HepG2 (cell line): ENCODE measurements around the gene MTX1. TPM values are rescaled to one million over a fixed set of nuclear protein-coding genes. Genes with fewer than 3 reads are reported as not detected.
A peak's percentile ranks its signal among the peaks of the same experiment; 100 is the strongest.

Experiments used
- ATAC-seq: fragments of 200-7000 bp; cut with Tn5 transposase; 3 replicates; pipeline ENCODE4 v1.9.1; 2020; ENCODE audit warnings: mild to moderate bottlenecking, moderate library complexity
- BruUV-seq: library from RNA; stranded (reverse); fragments of 400-500 nt; replicated peaks from 2 replicates; lab custom pipeline; 2021; lab: Mats Ljungman, UMichigan
- CTCF ChIA-PET: fragments of 300-600 bp; formaldehyde crosslinking; extraction: SDS; loops from one replicate; lab custom pipeline; 2021; ENCODE audit warnings: low total read pairs, inconsistent platforms, low intra/inter-chr PET ratio; lab: Yijun Ruan, JAX
- POLR2A ChIA-PET: fragments of 350-600 bp; sonication (Branson Sonifier 250); formaldehyde crosslinking; loops from one replicate; lab custom pipeline; 2020; ENCODE audit warnings: antibody characterized with exemption, inconsistent platforms; lab: Yijun Ruan, JAX
- DNase-seq: peaks from one replicate; pipeline ENCODE4 v3.0.0-alpha.2; 2015; ENCODE audit warnings: low spot score
- FAIRE-seq: peaks from 3 replicates; lab custom pipeline; 2011; peaks lifted over from hg19 to GRCh38; lab: Jason Lieb, UNC
- H2AFZ ChIP-seq: one replicate; pipeline ENCODE4 v1.6.1; 2011; ENCODE audit warnings: low read length, inconsistent platforms
- H3K27ac ChIP-seq: fragments of 300-600 bp; 3 replicates; pipeline ENCODE4 v1.8.0; 2011; ENCODE audit warnings: mixed run types, mild to moderate bottlenecking, mixed read lengths, low read length, inconsistent platforms; ENCODE audit not compliant: insufficient read depth; ENCODE audit errors: extremely low read length
- H3K27me3 ChIP-seq, 2 experiments: fragments of 200-600 bp in 1 of 2; 2 replicates in 1 of 2; 3 replicates in 1 of 2; pipeline versions ENCODE4 v1.6.0 to v1.8.0; 2011; ENCODE audit warnings: low read length in 2 of 2, mild to moderate bottlenecking in 2 of 2, moderate library complexity in 2 of 2, inconsistent platforms in 1 of 2; ENCODE audit not compliant: insufficient read depth in 2 of 2, control insufficient read depth in 1 of 2
- H3K36me3 ChIP-seq, 2 experiments: fragments of 200-600 bp in 1 of 2; replicated peaks in 1 of 2; 2 replicates in 1 of 2; 3 replicates in 1 of 2; pipeline versions ENCODE4 v1.5.1 to v1.8.0; 2011; ENCODE audit warnings: low read length in 2 of 2, inconsistent platforms in 1 of 2; ENCODE audit not compliant: insufficient read depth in 2 of 2, control insufficient read depth in 1 of 2
- H3K4me1 ChIP-seq: 2 replicates; pipeline ENCODE4 v1.5.1; 2012; ENCODE audit warnings: low read length, inconsistent platforms; ENCODE audit not compliant: insufficient read depth
- H3K4me2 ChIP-seq: 2 replicates; pipeline ENCODE4 v1.6.0; 2011; ENCODE audit warnings: low read depth, low read length, inconsistent platforms
- H3K4me3 ChIP-seq, 3 experiments: fragments of 200-600 bp in 1 of 3; sonication (generic), shearing (Covaris generic) in 1 of 3; replicated peaks in 1 of 3; 2 replicates each; pipeline ENCODE4 v1.5.1; 2011 to 2016; ENCODE audit warnings: low read length in 3 of 3, inconsistent platforms in 2 of 3, low read depth in 2 of 3, mild to moderate bottlenecking in 2 of 3, control low read depth in 1 of 3, mixed read lengths in 1 of 3; ENCODE audit not compliant: insufficient read depth in 1 of 3
- H3K79me2 ChIP-seq: one replicate; pipeline ENCODE4 v1.6.1; 2011; ENCODE audit warnings: low read length, inconsistent platforms; ENCODE audit not compliant: insufficient read depth
- H3K9ac ChIP-seq: 2 replicates; pipeline ENCODE4 v1.6.0; 2011; ENCODE audit warnings: mild to moderate bottlenecking, low read depth, low read length, inconsistent platforms; ENCODE audit not compliant: insufficient read depth
- H3K9me3 ChIP-seq: 2 replicates; pipeline ENCODE4 v1.5.1; 2012; ENCODE audit warnings: mild to moderate bottlenecking, low read length
- H4K20me1 ChIP-seq: 2 replicates; pipeline ENCODE4 v1.6.0; 2011; ENCODE audit warnings: inconsistent platforms, mild to moderate bottlenecking, low read length, moderate library complexity; ENCODE audit not compliant: insufficient read depth
- ARID5B ChIP-seq: IDR thresholded peaks from 2 replicates; pipeline ENCODE4 v1.4.0; 2020; ENCODE audit warnings: mild to moderate bottlenecking, missing genetic modification reagents
- FOXK2 ChIP-seq: fragments of 450-650 bp; IDR thresholded peaks from 2 replicates; pipeline ENCODE4 v1.6.1; 2016
- GATAD2A ChIP-seq: IDR thresholded peaks from 2 replicates; pipeline ENCODE4 v1.6.1; 2016
- KLF6 ChIP-seq: IDR thresholded peaks from 2 replicates; pipeline ENCODE4 v1.8.0; 2016; ENCODE audit warnings: missing biosample characterization, missing genetic modification reagents
- MAX ChIP-seq: IDR thresholded peaks from 2 replicates; pipeline ENCODE4 v1.6.1; 2012; ENCODE audit warnings: inconsistent platforms
- NCOA2 ChIP-seq: sonication (generic); formaldehyde crosslinking; IDR thresholded peaks from 2 replicates; pipeline ENCODE4 v1.8.0; 2022; ENCODE audit warnings: inconsistent platforms
- SMYD3 ChIP-seq: sonication (generic); formaldehyde crosslinking; IDR thresholded peaks from 2 replicates; pipeline ENCODE4 v1.8.1; 2023; ENCODE audit warnings: mild to moderate bottlenecking, missing genetic modification reagents
- SNAPC2 ChIP-seq: sonication (generic); formaldehyde crosslinking; IDR thresholded peaks from 2 replicates; pipeline ENCODE4 v1.8.1; 2022; ENCODE audit warnings: mild to moderate bottlenecking, missing genetic modification reagents
- SRY ChIP-seq: sonication (generic); formaldehyde crosslinking; IDR thresholded peaks from 2 replicates; pipeline ENCODE4 v1.8.0; 2022; ENCODE audit warnings: mild to moderate bottlenecking, missing genetic modification reagents
- TAF1 ChIP-seq: sonication (generic); formaldehyde crosslinking; IDR thresholded peaks from 2 replicates; pipeline ENCODE4 v1.4.0; 2020; ENCODE audit warnings: missing genetic modification reagents
- ZBTB46 ChIP-seq: sonication (generic); formaldehyde crosslinking; IDR thresholded peaks from 2 replicates; pipeline ENCODE4 v1.4.0; 2020; ENCODE audit warnings: mild to moderate bottlenecking, missing genetic modification reagents, borderline replicate concordance
- ZBTB7B ChIP-seq: sonication (generic); formaldehyde crosslinking; IDR thresholded peaks from 2 replicates; pipeline ENCODE4 v1.4.0; 2020; ENCODE audit warnings: missing genetic modification reagents
- ZNF230 ChIP-seq: sonication (generic); formaldehyde crosslinking; IDR thresholded peaks from 2 replicates; pipeline ENCODE4 v1.4.0; 2020; ENCODE audit warnings: mild to moderate bottlenecking, missing genetic modification reagents
- ZNF232 ChIP-seq: sonication (generic); formaldehyde crosslinking; IDR thresholded peaks from 2 replicates; pipeline ENCODE4 v1.4.0; 2020; ENCODE audit warnings: missing genetic modification reagents, borderline replicate concordance
- WGBS: methylation state at CpG from one replicate; pipeline ENCODE4 v1.1.6; 2017; ENCODE audit warnings: low lambda C conversion rate; 5-methylcytosine and 5-hydroxymethylcytosine counted together
- in situ Hi-C: cut with HindIII; loops from 2 replicates; pipeline ENCODE4 v1.10.0; 2017; ENCODE audit warnings: low pct_unique_long_range_greater_than_20kb; ENCODE audit not compliant: extremely low pct_ligation_motif_present
- intact Hi-C: fragments of 100-400 bp; cut with micrococcal nuclease; formaldehyde crosslinking; loops from one replicate; pipeline ENCODE4 v1.10.0; 2022; ENCODE audit not compliant: unreplicated experiment
- polyA plus RNA-seq, 8 experiments: library from polyadenylated mRNA; depleted of rRNA in 3 of 8; stranded (reverse) in 7 of 8; unstranded in 1 of 8; fragments of >200 nt; fragmentation: Illumina TruSeq in 4 of 8; extraction: Trizol in 4 of 8; gene quantifications; 2 replicates each; pipeline versions ENCODE4 v1.2.1 to v1.2.3, GENCODE V29; 2011 to 2016; ENCODE audit warnings: low read depth in 4 of 8, missing spikeins in 1 of 8, mixed read lengths in 1 of 8; ENCODE audit not compliant: insufficient read depth in 1 of 8
- total RNA-seq, 5 experiments: library from RNA; depleted of rRNA; stranded (reverse); fragments of >200 nt; fragmentation: Illumina TruSeq; extraction: Trizol; gene quantifications; 2 replicates each; pipeline ENCODE4 v1.2.3, GENCODE V29; 2016; ENCODE audit warnings: low read depth in 1 of 5
- TF ChIP-seq, protein P1 (sequence below): sonication (generic); formaldehyde crosslinking; IDR thresholded peaks from 2 replicates; pipeline ENCODE4 v1.5.1; 2020; ENCODE audit warnings: mild to moderate bottlenecking, missing genetic modification reagents, moderate library complexity

MTX1 gene
- total and polyA plus RNA-seq, 2 of the 13 experiments (the other 11 are each of a cell fraction or from before 2014, with no cell fraction given): 64.5 to 72.6 TPM

- Histone ChIP-seq H3K9ac (peak overlapping the region; percentile 34), H3K4me2 (peak overlapping the region; percentile 76), H3K79me2 (no peaks in the 10 kb centered on the region), H2AFZ (peak overlapping the region; percentile 27), H3K4me3 (peak overlapping the region; percentile 26 to 69 (median 50); a peak in 5 of 6 replicates), H3K9me3 (no peaks in the 10 kb centered on the region), H3K27me3 (peaks cover 2 to 16% of the 10 kb centered on the region in 2 experiments; a peak in 3 of 5 replicates), H3K27ac (no peak overlapping the region), H3K4me1 (peaks cover 40% of the 10 kb centered on the region), H3K36me3 (no peaks in the 10 kb centered on the region), H4K20me1 (no peaks in the 10 kb centered on the region)
- intact Hi-C loops: no loop called here
- WGBS: 6% methylated on average over 21 of the region's 30 CpGs
- DNase-seq (no peak), FAIRE-seq (no peak), ATAC-seq (peak; percentile 59)
- BruUV-seq: no TSS peak
- ChIA-PET CTCF (interaction anchor here (1.4 kb wide), 1 partner anchor 15 kb away, joined by 4 read pairs; no protein-coding TSS in a partner anchor), POLR2A (interaction anchor here (0.9 to 1.3 kb wide), 4 partner anchors 15 to 52 kb away, joined by 3 to 5 read pairs (median 4); partner anchors contain the start of gene SLC50A1)
- in situ Hi-C loops: no loop called here
- TF ChIP-seq MAX (peak; percentile 76), ZNF232 (CRISPR knock-in tag) (peak; percentile 41; the same call in 1 of the 2 replicates), GATAD2A (CRISPR knock-in tag) (peak; percentile 44; the same call in 1 of the 2 replicates), ZNF230 (CRISPR knock-in tag) (no peak), ZBTB46 (no peak), NCOA2 (CRISPR knock-in tag) (peak; percentile 17; the same call in 1 of the 2 replicates), TAF1 (no peak), KLF6 (CRISPR knock-in tag) (no peak), SRY (CRISPR knock-in tag) (no peak), FOXK2 (no peak), SMYD3 (CRISPR knock-in tag) (no peak), ARID5B (CRISPR knock-in tag) (peak; percentile 41), SNAPC2 (no peak), ZBTB7B (CRISPR knock-in tag) (0 out of 2 replicates have a peak, but pooled peaks have one; percentile 12)
- TF ChIP-seq, protein P1, sequence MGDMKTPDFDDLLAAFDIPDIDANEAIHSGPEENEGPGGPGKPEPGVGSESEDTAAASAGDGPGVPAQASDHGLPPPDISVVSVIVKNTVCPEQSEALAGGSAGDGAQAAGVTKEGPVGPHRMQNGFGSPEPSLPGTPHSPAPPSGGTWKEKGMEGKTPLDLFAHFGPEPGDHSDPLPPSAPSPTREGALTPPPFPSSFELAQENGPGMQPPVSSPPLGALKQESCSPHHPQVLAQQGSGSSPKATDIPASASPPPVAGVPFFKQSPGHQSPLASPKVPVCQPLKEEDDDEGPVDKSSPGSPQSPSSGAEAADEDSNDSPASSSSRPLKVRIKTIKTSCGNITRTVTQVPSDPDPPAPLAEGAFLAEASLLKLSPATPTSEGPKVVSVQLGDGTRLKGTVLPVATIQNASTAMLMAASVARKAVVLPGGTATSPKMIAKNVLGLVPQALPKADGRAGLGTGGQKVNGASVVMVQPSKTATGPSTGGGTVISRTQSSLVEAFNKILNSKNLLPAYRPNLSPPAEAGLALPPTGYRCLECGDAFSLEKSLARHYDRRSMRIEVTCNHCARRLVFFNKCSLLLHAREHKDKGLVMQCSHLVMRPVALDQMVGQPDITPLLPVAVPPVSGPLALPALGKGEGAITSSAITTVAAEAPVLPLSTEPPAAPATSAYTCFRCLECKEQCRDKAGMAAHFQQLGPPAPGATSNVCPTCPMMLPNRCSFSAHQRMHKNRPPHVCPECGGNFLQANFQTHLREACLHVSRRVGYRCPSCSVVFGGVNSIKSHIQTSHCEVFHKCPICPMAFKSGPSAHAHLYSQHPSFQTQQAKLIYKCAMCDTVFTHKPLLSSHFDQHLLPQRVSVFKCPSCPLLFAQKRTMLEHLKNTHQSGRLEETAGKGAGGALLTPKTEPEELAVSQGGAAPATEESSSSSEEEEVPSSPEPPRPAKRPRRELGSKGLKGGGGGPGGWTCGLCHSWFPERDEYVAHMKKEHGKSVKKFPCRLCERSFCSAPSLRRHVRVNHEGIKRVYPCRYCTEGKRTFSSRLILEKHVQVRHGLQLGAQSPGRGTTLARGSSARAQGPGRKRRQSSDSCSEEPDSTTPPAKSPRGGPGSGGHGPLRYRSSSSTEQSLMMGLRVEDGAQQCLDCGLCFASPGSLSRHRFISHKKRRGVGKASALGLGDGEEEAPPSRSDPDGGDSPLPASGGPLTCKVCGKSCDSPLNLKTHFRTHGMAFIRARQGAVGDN (CRISPR knock-in tag): peak; percentile 72
Measured at GRCh38 chr1:155178441-155179111, 29.9 kb upstream of the MTX1 start.
